Measurements from ENCODE around the gene CABLES1.

DNA sequence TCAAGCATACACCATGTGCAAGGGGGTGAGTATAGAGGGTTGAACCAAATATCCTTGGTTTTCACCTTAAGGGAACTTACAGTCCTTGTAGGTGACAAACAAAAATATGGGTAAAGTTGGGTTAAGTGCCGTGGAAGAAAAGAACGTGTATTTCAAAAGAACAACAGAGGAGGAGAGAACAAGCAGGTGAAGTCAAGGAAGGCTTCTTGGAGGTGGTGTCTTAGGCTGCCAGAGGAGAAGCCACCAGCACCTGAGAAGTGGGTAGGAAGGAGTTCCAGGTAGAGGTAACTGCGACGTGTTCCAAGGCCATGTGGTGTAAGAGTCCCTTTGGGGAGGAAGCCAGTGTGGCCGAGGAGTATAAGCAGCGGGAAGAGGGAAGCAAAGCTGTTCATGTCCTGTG, 27.2 kb downstream of the CABLES1 start:
- TF ChIP-seq CTCF (IDR thresholded peaks at IDR 0.05) (no peak), POLR2A (IDR thresholded peaks at IDR 0.05) (no peak)

Measured in Peyer's patch (tissue), 4 donors.